OCI-LY1 (cell line): ENCODE measurements around the gene FBXL14.

Source experiments
- H2AFZ ChIP-seq: fragments of 200-600 bp; sonication (generic), shearing (Covaris generic); 2 replicates; pipeline ENCODE4 v1.6.0; 2014; ENCODE audit warnings: antibody characterized with exemption, mild to moderate bottlenecking, low read length
- H3F3A ChIP-seq: fragments of 200-600 bp; sonication (generic), shearing (Covaris generic); 2 replicates; pipeline ENCODE4 v1.6.0; 2014; ENCODE audit warnings: mild to moderate bottlenecking, antibody characterized with exemption, low read length, moderate library complexity; ENCODE audit not compliant: insufficient read depth
- H3K27ac ChIP-seq: fragments of 200-600 bp; sonication (generic); 2 replicates; pipeline ENCODE4 v1.5.1; 2014; ENCODE audit warnings: low read length, mixed run types, mild to moderate bottlenecking, low read depth; ENCODE audit not compliant: poor library complexity, severe bottlenecking
- H3K27me3 ChIP-seq: fragments of 200-600 bp; sonication (generic); 2 replicates; pipeline ENCODE4 v1.6.0; 2014; ENCODE audit warnings: antibody characterized with exemption, mild to moderate bottlenecking, low read length, moderate library complexity; ENCODE audit not compliant: insufficient read depth
- H3K36me3 ChIP-seq: fragments of 200-600 bp; sonication (generic); 2 replicates; pipeline ENCODE4 v1.6.1; 2014; ENCODE audit warnings: mild to moderate bottlenecking, antibody characterized with exemption, low read length, moderate library complexity, mixed read lengths; ENCODE audit not compliant: insufficient read depth
- H3K4me1 ChIP-seq: fragments of 200-600 bp; sonication (generic); 2 replicates; pipeline ENCODE4 v1.5.1; 2014; ENCODE audit warnings: mild to moderate bottlenecking, low read length, moderate library complexity; ENCODE audit not compliant: insufficient read depth, severe bottlenecking
- H3K4me2 ChIP-seq: fragments of 200-600 bp; sonication (generic), shearing (Covaris generic); 2 replicates; pipeline ENCODE4 v1.6.1; 2014; ENCODE audit warnings: low read length
- H3K4me3 ChIP-seq: fragments of 200-600 bp; sonication (generic); 2 replicates; pipeline ENCODE4 v1.5.1; 2014; ENCODE audit warnings: low read length, low read depth, mild to moderate bottlenecking, mixed read lengths; ENCODE audit not compliant: poor library complexity, severe bottlenecking
- H3K79me2 ChIP-seq: fragments of 200-600 bp; shearing (Covaris generic); 2 replicates; pipeline ENCODE4 v1.6.1; 2016; ENCODE audit warnings: mixed run types, low read length, mixed read lengths; ENCODE audit not compliant: insufficient read depth
- H3K9ac ChIP-seq: fragments of 200-600 bp; sonication (generic), shearing (Covaris generic); 2 replicates; pipeline ENCODE4 v1.6.1; 2014; ENCODE audit warnings: mild to moderate bottlenecking, low read length, mixed read lengths
- H3K9me2 ChIP-seq: fragments of 200-600 bp; sonication (generic), shearing (Covaris generic); 2 replicates; pipeline ENCODE4 v1.6.1; 2014; ENCODE audit warnings: low read depth, mild to moderate bottlenecking, low read length, mixed read lengths
- H3K9me3 ChIP-seq: fragments of 200-600 bp; shearing (Covaris generic); 2 replicates; pipeline ENCODE4 v1.6.1; 2014; ENCODE audit warnings: low read length, mixed read lengths
- H4K20me1 ChIP-seq: fragments of 200-600 bp; sonication (generic), shearing (Covaris generic); 2 replicates; pipeline ENCODE4 v1.6.0; 2016; ENCODE audit warnings: mild to moderate bottlenecking, low read length; ENCODE audit not compliant: insufficient read depth
- EZH2 ChIP-seq: fragments of 200-600 bp; sonication (generic), shearing (Covaris generic); IDR thresholded peaks from 2 replicates; pipeline ENCODE4 v1.8.0; 2017; ENCODE audit warnings: borderline replicate concordance, mixed run types, mild to moderate bottlenecking, antibody characterized with exemption, low read length, moderate library complexity, mixed read lengths
- TF ChIP-seq, protein P1 (sequence below): fragments of 200-600 bp; sonication (generic), shearing (Covaris generic); IDR thresholded peaks from 2 replicates; pipeline ENCODE4 v1.5.1; 2017; ENCODE audit warnings: mild to moderate bottlenecking, antibody characterized with exemption, low read length, moderate library complexity, mixed read lengths

Gene FBXL14

DNA sequence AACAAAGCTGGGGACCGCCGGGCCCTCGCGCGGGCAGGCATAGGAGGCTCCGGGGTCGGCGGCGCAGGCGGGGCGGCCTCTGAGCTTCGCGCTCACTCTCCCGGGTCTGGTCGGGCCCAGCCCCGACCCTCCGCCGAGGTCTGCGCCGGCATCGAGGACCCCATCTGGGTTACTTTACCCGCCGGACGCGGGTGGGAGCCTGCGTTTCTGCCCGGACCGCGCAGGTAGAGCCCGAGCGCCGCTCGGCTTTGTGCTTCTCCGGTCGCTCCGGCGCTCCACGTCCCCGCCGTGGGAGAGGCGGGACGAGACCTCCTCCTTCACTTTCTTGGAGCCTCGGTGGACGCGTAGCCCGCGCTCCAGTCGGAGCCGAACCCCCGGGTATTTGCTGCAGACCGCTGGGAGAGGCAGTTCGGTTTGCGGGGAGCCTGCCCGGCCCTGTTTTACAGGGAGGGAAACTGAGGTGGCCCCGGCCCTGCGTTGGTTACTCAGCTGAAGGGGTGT lies 63.2 kb downstream of the FBXL14 start:
- Histone ChIP-seq H3K27me3 (peaks cover 24% of the 10 kb centered on the region), H3K79me2 (no peaks in the 10 kb centered on the region), H3K36me3 (no peaks in the 10 kb centered on the region), H3K4me3 (peak overlapping the region; percentile 48), H3K9ac (no peak overlapping the region; the same call in 1 of the 2 replicates), H2AFZ (no peak overlapping the region), H3K9me3 (no peaks in the 10 kb centered on the region), H3F3A (no peaks in the 10 kb centered on the region), H3K4me1 (peaks cover 37% of the 10 kb centered on the region), H3K27ac (no peak overlapping the region), H4K20me1 (no peaks in the 10 kb centered on the region), H3K4me2 (peak overlapping the region; percentile 60), H3K9me2 (no peaks in the 10 kb centered on the region)
- TF ChIP-seq EZH2, result peak; percentile 42; the same call in 1 of the 2 replicates
- TF ChIP-seq, protein P1, sequence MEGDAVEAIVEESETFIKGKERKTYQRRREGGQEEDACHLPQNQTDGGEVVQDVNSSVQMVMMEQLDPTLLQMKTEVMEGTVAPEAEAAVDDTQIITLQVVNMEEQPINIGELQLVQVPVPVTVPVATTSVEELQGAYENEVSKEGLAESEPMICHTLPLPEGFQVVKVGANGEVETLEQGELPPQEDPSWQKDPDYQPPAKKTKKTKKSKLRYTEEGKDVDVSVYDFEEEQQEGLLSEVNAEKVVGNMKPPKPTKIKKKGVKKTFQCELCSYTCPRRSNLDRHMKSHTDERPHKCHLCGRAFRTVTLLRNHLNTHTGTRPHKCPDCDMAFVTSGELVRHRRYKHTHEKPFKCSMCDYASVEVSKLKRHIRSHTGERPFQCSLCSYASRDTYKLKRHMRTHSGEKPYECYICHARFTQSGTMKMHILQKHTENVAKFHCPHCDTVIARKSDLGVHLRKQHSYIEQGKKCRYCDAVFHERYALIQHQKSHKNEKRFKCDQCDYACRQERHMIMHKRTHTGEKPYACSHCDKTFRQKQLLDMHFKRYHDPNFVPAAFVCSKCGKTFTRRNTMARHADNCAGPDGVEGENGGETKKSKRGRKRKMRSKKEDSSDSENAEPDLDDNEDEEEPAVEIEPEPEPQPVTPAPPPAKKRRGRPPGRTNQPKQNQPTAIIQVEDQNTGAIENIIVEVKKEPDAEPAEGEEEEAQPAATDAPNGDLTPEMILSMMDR, result no peak

DNA sequence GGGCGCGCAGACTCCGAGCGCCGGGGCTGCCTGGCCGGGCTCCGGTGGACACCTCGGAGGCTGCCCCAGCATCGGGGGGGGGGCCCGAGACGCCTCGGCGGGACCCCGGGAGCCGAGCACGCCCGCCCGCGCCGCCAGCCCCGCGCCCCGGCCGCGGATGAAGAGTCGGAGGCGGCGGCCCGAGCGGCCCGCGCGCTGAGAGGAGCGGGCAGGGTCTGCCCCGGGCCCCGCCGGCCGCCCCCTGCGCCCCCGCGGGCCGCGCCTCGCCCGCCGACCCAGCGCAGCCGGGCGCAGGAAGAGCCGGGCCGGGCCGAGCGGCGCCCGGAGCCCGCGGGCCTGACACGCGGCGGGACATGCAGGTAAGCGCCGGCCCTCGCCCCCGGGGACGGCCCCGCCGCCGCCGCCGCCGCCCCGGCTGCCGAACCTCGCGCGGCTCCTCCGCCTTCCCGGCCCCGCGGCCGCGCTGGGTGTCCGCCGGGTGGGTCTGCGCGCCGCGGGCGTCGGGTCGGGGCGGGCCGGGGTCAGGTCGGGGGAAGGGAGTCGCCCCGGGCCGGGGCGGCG lies 63.7 kb downstream of the FBXL14 start:
- peaks cover 42% of the 10 kb centered on the region for H3K4me1 ChIP-seq
- TF ChIP-seq, protein P1, result no peak
- no peak for TF ChIP-seq EZH2
- H3K4me2 ChIP-seq, result peak overlapping the region; percentile 60
- no peaks in the 10 kb centered on the region for H3K79me2 ChIP-seq
- H3F3A ChIP-seq, result no peaks in the 10 kb centered on the region
- H3K27ac ChIP-seq, result no peak overlapping the region
- no peaks in the 10 kb centered on the region for H3K9me3 ChIP-seq
- no peaks in the 10 kb centered on the region for H3K36me3 ChIP-seq
- H4K20me1 ChIP-seq, result no peaks in the 10 kb centered on the region
- no peak overlapping the region for H2AFZ ChIP-seq
- H3K27me3 ChIP-seq, result peaks cover 24% of the 10 kb centered on the region
- no peak overlapping the region for H3K9ac ChIP-seq
- no peaks in the 10 kb centered on the region for H3K9me2 ChIP-seq
- peak overlapping the region; percentile 48 for H3K4me3 ChIP-seq

DNA sequence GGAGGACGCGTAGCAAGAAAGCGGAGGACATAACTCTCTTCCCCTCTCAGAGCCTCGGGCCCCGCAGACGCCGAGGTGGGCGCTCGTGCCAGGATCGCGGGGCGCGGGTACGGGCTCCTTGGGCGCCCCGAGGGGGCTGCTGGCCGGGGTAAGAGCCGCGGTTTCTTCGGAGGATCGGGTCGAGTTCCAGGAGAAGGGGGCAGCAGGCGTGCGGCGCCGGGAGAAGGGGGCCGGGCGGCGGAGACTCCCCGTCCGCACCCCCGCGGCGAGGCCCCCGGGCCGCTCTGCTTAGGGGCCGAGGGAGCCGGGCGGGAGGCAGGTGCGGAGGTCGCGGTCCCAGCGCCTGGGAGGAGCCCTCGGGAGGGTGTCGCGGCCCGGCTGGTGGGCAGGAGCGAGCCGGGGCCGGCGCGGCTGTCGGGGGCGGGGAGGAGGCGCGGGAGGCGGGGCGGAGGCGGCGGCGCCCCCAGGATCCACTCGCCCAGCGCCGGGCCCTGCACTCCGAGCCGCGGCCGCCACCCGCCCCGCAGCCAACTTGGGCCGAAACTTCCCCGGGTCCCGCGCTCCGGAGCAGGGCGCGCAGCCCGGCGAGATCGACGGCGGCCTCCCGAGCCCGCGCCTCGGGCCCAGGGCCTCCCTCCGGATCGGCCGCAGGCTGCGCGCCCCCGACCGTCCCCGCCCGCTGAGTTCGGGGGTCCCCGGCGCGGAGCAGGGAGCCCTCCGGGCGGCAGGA lies 64.4 kb downstream of the FBXL14 start:
- Histone ChIP-seq H3K27ac (no peak overlapping the region), H3K9me2 (no peaks in the 10 kb centered on the region), H3K4me1 (peaks cover 48% of the 10 kb centered on the region), H2AFZ (no peak overlapping the region), H3K27me3 (peaks cover 24% of the 10 kb centered on the region), H3F3A (no peaks in the 10 kb centered on the region), H3K4me2 (peak overlapping the region; percentile 56), H3K4me3 (peak overlapping the region; percentile 45), H3K9ac (no peak overlapping the region), H3K79me2 (no peaks in the 10 kb centered on the region), H4K20me1 (no peaks in the 10 kb centered on the region), H3K9me3 (no peaks in the 10 kb centered on the region), H3K36me3 (no peaks in the 10 kb centered on the region)
- TF ChIP-seq EZH2, result no peak
- TF ChIP-seq, protein P1, result no peak
